GM19025 (cell line): ENCODE measurements around the gene OAS3.
"Not testable (repeated sequence)": the region's sequence is repeated elsewhere in the genome, so short reads cannot be mapped to it uniquely, and the experiment has no call there.

ENCODE experiments used
- ATAC-seq: cut with Tn5 transposase; IDR thresholded peaks from one replicate; pipeline ENCODE4 v1.9.1; 2021; ENCODE audit warnings: mild to moderate bottlenecking, low read depth, moderate library complexity; ENCODE audit not compliant: unreplicated experiment

OAS3 gene

DNA sequence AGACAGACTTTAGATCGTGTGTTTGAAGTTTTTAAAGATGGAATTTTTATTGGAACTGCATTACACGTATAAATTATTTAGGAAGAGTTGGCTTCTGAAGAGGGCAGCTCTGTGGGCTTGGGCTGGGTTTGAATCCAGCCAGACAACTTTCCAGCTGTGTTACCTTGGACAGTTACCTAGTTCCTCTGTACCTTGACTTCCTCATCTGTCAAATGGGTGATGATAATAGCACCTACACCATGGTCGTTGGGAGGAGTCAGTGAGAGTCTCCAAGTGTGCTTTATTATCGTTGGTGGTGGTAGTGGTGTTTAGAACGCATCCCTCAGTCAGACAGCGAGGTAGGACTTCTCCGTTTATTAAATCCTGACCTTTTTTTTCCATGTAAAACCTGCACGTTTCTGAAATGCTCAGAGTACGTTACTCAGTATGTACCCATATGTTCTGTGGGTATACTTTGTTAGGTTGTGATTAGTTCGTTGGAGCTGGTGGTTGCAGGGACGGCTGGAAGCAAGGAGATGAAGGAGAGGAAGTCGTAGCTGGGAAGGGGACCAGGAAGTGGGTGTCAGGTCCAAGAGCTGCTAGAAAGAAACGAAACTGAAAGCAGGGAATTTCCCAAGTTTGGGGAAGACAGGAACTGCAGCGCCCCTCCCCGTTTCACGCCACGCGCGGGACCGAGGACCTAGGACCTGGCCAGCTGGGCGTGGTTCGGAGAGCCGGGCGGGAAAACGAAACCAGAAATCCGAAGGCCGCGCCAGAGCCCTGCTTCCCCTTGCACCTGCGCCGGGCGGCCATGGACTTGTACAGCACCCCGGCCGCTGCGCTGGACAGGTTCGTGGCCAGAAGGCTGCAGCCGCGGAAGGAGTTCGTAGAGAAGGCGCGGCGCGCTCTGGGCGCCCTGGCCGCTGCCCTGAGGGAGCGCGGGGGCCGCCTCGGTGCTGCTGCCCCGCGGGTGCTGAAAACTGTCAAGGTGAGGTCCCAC, at the start of gene OAS3:
OAS3 (plus strand) TSS at position 734 of the 979 bp plus-strand sequence; CDS start at position 791, 57 bp downstream.
- no peak for ATAC-seq

GRCh38 chr12:112891093-112892024, 46.9 kb upstream of the OAS3 start:
- ATAC-seq = no peak

DNA sequence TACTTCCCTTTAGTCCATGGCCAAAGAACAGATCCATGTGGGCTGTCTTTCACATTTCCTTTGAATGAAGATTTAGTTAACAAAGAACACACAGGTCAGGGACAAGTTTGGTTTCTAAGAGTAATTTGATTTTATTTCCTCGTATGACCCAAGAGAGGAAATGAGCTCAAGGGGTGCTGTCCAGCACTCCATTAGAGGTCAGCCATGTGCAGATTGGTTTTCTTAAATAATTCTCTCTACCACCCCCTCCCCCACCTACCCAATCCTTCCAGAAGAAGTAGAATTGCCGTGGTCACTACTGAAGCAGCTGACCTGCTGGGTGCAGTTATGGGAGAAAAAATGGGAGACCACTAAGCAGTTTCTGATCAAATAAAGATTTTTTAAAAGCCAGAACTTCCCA, 45.4 kb upstream of the OAS3 start:
- no peak for ATAC-seq

- ATAC-seq = no peak
These were observed 44.1 kb upstream of the OAS3 start for GRCh38 chr12:112894128-112894527.

DNA sequence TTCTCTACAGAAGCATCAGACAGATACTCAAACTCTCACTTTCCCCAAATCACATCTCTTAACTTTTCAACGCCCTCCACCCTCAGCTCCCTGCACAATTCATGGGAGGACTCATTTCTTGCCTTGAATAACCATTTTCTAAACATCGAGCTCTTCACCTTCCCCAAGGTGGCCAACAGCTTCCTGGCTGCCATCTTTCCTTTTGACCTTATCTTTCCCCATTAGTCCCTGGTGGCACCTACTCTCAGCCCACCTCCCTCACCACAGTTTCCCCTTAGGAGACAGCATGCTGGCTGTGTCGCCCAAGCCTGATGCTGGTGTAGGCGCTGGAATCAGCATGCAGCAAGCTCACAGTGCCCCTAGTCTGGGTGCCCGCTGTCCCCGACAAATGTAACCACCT, 39.9 kb upstream of the OAS3 start:
- ATAC-seq = no peak

- ATAC-seq = no peak
These were observed 37.8 kb upstream of the OAS3 start for GRCh38 chr12:112900298-112901145.

DNA sequence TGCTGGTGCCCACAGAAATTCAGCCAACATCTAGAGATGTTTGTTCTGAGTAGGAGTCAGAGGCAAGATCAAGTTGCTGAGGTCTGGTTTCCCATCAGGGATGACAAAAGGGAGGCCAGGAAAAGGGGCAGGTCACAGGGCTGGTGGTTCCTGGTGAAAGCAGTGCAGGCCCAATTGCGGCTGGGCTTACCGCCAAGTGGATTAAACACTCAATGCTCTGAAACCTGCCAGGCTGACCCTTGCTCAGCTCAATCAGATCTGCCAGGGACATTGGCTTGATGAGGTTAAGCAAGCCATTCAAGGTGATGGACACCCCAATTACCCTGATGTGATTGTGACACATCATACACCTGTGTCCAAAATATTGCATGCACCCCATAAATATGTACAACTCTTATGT, 37.0 kb upstream of the OAS3 start:
- no peak for ATAC-seq

- ATAC-seq = no peak
These were observed 33.7 kb upstream of the OAS3 start for GRCh38 chr12:112904571-112904970.

DNA sequence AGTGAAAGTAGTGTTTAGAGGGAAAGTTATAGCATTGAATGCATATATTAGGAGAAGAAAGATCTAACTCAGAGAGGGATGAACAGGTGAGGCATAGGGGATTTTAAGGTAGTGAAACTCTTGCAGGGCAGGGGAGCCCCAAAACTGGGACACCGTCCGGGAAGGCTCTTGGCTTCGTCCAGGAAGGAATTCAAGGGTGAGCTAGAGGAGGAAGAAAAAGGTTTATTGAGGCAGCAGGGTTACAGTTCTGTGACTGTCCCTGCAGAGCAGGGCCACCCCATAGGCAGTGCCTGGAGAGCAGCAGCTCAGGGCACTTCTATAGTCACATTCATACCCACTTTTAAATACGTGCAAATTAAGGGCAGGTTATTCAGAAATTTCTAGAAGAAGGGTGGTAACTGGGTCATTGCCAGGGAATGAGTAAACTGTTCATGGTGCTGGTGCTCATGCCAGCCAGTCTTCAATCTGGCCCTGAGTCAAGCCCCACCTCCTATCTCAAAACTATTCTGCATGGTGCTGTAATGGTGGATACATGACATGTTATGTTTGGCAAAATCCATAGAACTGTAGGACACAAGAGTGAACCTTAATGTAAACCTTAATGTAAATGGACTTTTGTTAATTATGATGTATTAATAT, 32.7 kb upstream of the OAS3 start:
- no peak for ATAC-seq

DNA sequence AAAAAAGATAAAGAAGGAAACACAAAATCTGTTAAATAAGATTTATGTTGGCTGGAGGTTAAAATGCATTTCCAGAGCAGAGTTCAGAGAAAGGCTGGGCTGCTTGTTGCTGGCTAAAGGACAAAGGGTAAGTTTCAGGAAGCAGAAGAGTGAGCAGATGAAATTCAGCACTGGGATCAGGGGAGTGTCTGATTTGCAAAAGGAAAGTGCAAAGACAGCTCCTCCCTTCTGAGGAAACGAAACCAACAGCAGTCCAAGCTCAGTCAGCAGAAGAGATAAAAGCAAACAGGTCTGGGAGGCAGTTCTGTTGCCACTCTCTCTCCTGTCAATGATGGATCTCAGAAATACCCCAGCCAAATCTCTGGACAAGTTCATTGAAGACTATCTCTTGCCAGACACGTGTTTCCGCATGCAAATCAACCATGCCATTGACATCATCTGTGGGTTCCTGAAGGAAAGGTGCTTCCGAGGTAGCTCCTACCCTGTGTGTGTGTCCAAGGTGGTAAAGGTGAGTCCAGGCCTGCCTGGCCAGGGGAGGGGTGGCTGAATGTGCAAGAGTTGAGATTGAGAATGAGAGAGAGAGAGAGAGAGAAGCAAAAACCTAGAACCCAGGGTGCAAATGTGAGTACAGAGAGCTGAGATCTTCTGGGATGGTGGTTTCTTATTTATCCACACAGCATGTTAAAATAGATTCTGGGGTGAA, 31.4 kb upstream of the OAS3 start, which contains the start of gene OAS1:
OAS1 (plus strand) TSS at position 251 of the 703 bp plus-strand sequence; CDS start at position 329, 78 bp downstream.
- ATAC-seq = peak; percentile 62

DNA sequence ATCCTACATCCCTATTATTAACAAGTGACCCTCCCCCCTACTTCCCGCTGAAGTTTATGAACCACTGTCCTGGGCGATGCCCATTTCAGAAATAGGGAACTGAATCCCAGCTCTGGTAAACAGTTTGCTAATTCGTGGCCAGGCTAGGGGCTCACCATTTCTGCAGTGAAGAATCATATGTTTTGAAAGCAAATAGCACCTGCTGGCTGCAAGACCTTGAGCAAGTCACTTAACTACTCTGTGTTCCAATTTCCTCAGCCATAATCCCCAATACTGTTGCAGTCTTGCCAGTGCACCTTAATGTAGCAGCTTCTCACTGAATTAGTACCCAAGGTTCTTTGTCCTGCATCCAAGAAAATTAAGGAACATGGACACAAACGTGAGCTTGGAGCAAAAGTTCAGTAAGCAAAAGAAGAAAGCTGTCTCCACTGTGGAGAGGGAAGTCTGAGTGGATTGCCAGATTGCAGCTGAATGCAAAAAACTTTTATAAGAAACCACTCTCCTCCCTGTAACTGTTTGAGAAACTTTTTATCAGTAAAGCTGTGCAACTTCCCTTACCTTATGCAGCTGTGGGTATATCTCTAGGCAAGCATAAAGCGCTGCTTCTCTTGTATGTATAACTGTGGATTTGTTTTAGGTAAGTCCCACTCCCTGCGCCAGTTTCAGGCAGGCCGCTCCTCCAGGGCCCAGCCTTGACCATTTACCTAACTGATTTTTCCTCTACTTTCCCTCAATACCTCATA, 30.7 kb upstream of the OAS3 start:
- ATAC-seq = peak; percentile 38

DNA sequence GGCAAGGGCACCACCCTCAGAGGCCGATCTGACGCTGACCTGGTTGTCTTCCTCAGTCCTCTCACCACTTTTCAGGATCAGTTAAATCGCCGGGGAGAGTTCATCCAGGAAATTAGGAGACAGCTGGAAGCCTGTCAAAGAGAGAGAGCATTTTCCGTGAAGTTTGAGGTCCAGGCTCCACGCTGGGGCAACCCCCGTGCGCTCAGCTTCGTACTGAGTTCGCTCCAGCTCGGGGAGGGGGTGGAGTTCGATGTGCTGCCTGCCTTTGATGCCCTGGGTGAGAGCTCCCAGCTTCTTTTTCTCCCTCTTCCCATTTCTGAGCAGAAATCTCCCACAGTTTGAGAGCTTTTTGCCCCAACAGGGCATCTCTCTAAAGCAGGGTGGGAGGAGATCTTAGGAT, 29.7 kb upstream of the OAS3 start:
- ATAC-seq = no peak

- no peak for ATAC-seq
These were observed 28.6 kb upstream of the OAS3 start for GRCh38 chr12:112909693-112910092.

GRCh38 chr12:112913038-112913688, 25.1 kb upstream of the OAS3 start:
- no peak for ATAC-seq

DNA sequence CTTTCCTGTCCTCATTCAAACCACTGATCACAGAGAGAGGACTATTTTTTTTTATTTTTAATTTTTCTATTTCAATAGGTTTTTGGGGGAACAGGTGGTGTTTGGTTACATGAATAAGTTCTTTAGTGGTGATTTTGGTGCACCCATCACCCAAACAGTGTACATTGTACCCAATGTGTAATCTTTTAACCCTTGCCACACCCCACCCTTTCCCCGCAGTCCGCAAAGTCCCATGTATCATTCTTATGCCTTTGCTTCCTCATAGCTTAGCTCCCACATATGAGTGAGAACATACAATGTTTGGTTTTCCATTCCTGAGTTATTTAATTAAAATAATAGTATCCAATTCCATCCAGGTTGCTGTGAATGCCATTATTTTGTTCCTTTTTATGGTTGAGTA, 24.4 kb upstream of the OAS3 start:
- ATAC-seq = not testable (repeated sequence)

GRCh38 chr12:112916270-112916669, 22.0 kb upstream of the OAS3 start:
- ATAC-seq = no peak

DNA sequence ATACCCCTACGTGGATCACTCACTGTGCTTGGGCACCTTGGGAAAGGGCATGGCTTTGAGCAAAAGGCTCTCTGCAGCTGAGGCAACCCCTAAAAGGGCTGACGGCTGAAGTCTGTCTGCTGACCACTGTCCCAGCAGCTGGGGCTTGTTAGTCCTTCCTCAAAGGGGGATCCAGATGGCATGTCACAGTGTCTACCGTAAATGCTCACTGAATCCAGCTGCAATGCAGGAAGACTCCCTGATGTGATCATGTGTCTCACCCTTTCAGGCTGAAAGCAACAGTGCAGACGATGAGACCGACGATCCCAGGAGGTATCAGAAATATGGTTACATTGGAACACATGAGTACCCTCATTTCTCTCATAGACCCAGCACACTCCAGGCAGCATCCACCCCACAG, 19.2 kb upstream of the OAS3 start:
- ATAC-seq = no peak

- ATAC-seq = peak; percentile 78
These were observed 13.3 kb upstream of the OAS3 start for GRCh38 chr12:112924986-112925385.
